MM.1S (cell line): ENCODE measurements around the gene TGFB2.

Source experiments
- EZH2 ChIP-seq: fragments of 300-600 bp; sonication (generic); optimal IDR thresholded peaks from 2 replicates; pipeline ENCODE3; 2017; ENCODE audit warnings: low read depth, mild to moderate bottlenecking, antibody characterized with exemption, low read length, mixed read lengths
- TF ChIP-seq, protein P1 (sequence below): fragments of 300-600 bp; sonication (generic); IDR thresholded peaks from 2 replicates; pipeline ENCODE4 v1.5.1; 2016; ENCODE audit warnings: antibody characterized with exemption, low read length, mixed read lengths

DNA sequence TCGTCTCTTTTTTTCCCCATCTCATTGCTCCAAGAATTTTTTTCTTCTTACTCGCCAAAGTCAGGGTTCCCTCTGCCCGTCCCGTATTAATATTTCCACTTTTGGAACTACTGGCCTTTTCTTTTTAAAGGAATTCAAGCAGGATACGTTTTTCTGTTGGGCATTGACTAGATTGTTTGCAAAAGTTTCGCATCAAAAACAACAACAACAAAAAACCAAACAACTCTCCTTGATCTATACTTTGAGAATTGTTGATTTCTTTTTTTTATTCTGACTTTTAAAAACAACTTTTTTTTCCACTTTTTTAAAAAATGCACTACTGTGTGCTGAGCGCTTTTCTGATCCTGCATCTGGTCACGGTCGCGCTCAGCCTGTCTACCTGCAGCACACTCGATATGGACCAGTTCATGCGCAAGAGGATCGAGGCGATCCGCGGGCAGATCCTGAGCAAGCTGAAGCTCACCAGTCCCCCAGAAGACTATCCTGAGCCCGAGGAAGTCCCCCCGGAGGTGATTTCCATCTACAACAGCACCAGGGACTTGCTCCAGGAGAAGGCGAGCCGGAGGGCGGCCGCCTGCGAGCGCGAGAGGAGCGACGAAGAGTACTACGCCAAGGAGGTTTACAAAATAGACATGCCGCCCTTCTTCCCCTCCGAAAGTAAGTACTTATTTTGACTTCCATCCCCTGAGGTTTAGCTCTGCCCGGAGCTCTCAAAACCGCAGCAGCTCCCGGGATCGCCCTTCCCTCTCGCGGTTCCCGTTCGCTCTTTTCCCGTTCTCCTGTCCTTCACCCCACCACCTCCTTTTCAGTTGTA is 1.5 kb downstream of the TGFB2 start:
- TF ChIP-seq, protein P1, sequence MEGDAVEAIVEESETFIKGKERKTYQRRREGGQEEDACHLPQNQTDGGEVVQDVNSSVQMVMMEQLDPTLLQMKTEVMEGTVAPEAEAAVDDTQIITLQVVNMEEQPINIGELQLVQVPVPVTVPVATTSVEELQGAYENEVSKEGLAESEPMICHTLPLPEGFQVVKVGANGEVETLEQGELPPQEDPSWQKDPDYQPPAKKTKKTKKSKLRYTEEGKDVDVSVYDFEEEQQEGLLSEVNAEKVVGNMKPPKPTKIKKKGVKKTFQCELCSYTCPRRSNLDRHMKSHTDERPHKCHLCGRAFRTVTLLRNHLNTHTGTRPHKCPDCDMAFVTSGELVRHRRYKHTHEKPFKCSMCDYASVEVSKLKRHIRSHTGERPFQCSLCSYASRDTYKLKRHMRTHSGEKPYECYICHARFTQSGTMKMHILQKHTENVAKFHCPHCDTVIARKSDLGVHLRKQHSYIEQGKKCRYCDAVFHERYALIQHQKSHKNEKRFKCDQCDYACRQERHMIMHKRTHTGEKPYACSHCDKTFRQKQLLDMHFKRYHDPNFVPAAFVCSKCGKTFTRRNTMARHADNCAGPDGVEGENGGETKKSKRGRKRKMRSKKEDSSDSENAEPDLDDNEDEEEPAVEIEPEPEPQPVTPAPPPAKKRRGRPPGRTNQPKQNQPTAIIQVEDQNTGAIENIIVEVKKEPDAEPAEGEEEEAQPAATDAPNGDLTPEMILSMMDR: no peak
- peak; percentile 45 for TF ChIP-seq EZH2
